ENCODE data around the gene SULF2.

DNA sequence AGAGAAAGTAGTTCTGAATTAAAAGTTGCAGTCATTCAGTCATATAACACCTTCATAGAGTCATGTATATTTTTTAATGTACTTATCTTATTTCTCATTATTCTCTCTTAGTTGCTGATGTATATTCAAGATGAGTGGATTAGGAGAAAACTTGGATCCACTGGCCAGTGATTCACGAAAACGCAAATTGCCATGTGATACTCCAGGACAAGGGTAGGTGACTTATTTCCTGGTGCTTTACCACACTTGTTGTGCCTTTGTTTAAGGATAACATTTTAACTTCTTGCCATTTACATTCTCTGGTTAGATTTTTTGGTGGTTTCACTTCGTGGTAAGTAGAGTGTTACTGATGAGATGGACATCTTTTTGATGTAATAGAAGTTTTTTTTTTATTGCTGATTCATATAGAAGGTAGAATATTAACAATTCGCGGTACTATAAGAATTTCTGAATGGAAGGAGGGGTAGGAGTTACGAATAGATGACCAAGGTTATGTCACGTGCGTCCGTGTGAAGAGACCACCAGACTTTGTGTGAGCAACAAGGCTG lies 163.1 kb downstream of the SULF2 start:
- TF ChIP-seq IRF2 (CRISPR knock-in tag; IDR thresholded peaks at IDR 0.05): no peak
- TF ChIP-seq PTBP1 (IDR thresholded peaks at IDR 0.05; ENCODE audit: low read depth, low read length, poor library complexity, severe bottlenecking): no peak
- TF ChIP-seq, protein P1, sequence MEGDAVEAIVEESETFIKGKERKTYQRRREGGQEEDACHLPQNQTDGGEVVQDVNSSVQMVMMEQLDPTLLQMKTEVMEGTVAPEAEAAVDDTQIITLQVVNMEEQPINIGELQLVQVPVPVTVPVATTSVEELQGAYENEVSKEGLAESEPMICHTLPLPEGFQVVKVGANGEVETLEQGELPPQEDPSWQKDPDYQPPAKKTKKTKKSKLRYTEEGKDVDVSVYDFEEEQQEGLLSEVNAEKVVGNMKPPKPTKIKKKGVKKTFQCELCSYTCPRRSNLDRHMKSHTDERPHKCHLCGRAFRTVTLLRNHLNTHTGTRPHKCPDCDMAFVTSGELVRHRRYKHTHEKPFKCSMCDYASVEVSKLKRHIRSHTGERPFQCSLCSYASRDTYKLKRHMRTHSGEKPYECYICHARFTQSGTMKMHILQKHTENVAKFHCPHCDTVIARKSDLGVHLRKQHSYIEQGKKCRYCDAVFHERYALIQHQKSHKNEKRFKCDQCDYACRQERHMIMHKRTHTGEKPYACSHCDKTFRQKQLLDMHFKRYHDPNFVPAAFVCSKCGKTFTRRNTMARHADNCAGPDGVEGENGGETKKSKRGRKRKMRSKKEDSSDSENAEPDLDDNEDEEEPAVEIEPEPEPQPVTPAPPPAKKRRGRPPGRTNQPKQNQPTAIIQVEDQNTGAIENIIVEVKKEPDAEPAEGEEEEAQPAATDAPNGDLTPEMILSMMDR (CRISPR knock-in tag; IDR thresholded peaks at IDR 0.05): no peak

All from HepG2 (cell line).